Measurements from ENCODE around the gene PASK. TPM values are rescaled to one million over a fixed set of nuclear protein-coding genes. Genes with fewer than 3 reads are reported as not detected.

The PASK gene
- total RNA-seq, 1 donor from 2014 or later = 99.6 TPM

DNA sequence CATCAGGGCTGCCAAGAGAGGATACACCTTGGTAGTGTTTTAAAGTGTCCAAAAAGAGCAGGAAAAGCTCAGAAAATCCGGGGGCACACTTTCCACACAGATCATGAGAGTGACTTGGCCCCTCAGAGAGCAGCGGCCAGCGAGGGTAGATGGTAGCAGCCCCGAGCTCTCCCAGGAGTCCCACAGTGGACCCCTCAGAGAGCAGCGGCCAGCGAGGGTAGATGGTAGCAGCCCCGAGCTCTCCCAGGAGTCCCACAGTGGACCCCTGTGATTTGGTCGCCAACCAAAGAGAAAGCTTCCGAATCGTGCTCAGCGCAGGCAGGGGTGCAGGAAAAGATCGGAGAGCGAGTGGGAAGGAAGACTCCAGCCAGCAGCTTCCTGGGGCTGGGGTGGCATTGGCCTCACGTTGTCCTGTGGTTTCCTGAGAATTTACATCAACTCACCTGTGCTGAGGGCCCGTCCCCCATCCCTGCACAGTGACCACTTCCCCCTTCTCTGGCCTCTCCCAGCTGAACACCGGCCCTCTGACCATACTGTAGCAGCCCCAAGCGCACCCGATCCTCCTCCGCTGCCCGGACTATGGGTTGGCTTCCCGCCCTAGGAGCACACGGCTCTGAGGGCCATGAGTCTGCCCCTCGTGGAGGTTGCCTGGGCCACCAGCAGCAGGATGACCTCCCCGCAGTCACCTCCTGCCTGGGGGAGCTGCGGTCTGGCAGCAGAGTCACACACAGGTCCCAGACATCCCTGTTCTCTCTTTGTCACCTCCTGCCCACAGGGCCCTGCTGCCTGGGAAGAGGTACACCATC, 80.9 kb downstream of the PASK start:
- intact Hi-C loops (cut with micrococcal nuclease) = no loop called here

DNA sequence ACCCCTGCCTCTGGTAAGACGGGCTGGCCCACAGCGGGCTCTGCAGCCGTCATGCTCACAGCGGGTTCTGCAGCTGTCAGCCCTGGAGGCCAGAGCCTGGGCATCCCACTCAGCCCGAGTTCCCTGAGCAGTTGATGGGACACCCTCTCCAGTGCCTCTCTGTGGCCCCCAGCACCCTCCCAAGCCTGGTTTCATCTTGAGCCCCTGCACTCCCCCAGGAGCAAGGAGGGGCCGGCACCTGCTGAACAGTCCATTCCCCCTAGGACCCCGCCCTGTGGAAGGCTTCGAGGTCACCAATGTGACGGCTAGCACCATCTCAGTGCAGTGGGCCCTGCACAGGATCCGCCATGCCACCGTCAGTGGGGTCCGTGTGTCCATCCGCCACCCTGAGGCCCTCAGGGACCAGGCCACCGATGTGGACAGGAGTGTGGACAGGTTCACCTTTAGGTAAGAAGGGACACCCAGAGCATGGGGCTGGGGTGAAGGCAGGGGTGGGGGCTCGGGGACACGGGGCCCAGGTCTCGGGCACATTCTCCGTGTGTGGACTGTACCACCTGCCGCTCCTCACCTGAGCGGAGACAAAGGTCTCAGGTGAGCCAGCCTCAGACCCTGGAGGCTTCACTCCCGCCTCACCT, 81.7 kb downstream of the PASK start:
- intact Hi-C loops (cut with micrococcal nuclease) = no loop called here

DNA sequence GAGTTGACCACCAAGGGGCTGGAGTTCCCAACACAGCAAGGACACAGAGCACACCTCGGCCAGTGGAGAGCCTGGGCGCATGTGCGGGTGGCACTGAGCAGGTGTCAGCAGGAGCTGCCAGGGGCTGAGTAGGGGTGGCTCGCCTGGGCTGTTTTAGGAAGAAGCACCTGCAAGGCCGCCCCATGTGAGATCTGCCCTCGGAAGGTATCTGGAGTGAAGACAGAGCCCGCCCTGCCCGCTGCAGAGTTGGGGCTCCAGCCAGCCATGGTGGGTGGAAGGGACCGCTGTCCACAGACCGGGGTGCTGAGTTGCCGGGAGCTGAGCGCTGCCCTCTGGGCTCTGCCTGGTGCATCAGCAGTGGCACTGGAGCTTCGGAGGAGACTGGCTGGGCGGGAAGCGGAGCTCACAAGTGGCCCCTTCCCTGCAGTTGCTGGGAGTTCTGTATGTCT, 82.4 kb downstream of the PASK start:
- intact Hi-C loops (cut with micrococcal nuclease) = no loop called here

DNA sequence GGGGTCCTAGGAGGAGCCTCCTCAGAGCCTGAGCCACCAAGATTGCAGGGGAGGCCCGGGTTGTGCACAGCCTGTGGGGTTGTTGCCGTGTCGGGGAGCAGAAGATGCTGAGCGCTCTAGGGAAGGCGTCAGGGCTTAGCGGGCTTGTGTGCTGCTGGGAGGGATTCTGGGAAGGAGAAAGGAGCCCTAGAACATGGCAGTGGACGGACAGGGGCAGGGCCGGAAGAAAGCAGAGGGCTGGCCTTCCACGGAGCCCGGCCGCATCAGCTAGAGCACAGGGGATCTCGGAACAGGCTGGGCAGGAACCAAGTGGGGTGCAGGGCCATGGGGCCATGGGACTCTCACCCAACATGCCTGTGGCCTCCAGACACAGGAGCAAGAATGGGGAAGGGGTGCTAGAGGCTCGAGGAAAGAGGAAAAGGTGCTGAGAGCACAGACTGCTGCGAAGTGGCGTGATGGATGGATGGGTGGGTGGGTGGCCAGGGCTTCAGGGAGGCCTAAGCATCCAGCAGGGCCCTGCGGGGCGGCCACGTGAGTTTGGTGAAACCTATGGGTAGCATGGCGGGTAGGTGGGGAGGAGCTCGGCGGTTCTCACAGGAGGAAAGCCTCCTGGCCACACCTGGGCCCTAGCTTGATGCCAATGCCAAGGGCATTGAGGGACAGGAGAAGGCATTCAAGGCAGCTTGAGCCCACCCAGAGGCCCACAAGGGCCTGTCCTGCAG, 82.9 kb downstream of the PASK start:
- intact Hi-C loops (cut with micrococcal nuclease) = no loop called here

DNA sequence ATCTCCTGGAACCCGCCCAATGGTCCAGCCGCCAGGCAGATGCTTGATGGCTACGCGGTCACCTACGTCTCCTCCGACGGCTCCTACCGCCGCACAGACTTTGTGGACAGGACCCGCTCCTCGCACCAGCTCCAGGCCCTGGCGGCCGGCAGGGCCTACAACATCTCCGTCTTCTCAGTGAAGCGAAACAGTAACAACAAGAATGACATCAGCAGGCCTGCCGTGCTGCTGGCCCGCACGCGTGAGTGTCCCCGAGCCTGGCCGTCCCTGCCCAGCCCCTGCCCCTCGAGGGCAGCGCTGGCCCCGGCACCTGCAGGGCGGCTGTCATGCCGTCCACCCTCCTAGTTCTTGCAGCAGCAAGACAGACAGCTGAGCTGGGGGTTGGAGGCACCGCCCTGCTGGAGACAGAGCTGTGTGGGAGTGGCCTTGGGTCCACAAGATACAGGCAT, 83.9 kb downstream of the PASK start:
- intact Hi-C loops (cut with micrococcal nuclease) = no loop called here

DNA sequence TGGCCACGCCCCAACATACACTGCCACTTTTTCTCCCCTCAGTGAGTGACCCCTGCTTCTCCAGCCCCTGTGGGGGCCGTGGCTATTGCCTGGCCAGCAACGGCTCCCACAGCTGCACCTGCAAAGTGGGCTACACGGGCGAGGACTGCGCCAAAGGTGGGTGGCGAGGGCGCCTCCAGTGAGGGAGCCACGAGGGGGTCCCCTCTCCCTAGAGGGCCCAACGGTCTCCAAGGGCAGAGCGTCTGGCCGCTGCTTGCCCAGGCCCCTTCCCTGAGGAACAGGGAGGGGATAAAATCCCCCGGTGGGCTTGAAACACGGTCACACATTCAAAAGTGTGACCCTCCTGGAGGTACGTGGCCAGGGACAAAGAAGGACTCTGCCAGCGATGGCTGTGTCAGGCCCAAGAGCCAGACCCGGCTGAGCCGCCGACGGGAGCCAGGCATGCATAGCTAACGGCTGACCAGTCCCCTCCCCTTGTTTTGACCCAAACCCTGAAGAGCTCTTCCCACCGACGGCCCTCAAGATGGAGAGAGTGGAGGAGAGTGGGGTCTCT, 84.4 kb downstream of the PASK start:
- intact Hi-C loops (cut with micrococcal nuclease) = loop anchor here (1.0 kb wide), 1 partner anchor 29 kb away; no protein-coding TSS in a partner anchor

DNA sequence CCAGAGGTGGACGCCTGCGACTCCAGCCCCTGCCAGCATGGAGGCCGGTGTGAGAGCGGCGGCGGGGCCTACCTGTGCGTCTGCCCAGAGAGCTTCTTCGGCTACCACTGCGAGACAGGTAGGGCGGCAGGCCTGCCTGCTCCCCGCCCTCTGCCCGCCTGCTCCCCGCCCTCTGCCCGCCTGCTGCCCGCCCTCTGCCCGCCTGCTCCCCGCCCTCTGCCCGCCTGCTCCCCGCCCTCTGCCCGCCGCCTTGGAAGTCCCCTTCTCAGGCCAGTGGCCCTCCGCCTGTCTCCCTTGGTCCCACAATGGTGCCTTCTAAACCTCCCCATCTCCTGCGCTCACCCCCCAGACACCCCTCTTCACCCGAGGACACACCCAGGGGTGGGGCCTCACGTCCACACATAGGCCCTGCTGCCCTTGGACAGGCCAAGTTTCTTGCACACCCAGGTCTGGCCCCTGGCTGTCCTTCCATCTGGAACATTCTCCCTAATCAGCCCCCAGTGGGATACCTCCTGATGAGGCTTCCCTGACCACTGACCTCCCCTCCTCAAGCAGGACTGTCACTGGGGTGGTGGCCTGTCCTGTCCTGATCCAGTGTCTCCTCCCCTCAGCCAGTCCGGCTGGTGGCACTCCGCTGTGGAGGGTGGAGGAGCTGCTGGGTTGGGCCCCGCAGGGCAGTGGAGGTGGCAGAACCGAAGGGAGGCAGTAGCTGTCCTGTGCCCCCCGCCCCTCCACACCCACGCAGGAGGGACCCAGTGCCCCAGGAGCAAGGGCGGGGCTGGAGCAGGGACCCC, 85.1 kb downstream of the PASK start:
- intact Hi-C loops (cut with micrococcal nuclease) = loop anchor here (1.0 kb wide), 1 partner anchor 28 kb away; no protein-coding TSS in a partner anchor

DNA sequence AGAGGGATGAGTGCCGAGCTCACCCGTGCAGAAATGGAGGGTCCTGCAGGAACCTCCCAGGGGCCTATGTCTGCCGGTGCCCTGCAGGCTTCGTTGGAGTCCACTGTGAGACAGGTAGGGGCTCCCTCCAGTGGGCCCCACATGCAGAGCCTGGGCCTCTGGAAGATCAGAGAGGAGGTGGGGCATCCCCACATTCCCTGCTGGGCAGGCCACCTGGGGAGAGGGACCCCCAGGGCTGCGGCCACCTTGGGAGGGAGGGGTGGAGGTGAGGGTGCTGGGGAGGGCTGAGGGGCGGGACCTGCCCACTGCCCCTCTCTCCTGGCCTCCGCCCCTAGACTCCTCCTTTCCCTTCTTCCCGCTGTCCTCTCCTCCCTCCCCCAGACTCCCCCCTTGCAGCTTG, 85.7 kb downstream of the PASK start:
- intact Hi-C loops (cut with micrococcal nuclease) = no loop called here

DNA sequence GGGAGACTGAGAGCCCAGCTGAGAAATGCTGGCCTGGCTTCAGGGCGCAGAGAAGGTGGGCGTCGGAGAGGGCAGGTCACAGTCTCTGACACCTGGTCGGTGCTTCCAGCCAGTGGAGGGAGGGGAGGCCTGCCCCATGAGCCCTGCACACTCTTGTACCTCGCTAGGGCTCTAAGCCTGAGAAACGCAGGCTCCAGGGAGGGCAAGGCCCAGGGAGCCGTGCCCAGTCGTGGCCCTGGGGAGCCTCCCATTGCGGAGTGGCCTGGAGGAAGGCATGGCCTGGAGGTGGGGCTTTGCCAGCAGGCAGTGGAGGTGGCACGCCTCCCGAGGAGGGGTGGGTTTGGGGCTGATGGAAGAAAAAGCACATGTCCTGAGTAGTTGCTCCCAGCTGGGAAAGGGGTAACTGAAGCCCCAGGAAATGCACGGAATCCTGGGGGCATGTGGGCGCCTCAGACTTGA, 86.2 kb downstream of the PASK start:
- intact Hi-C loops (cut with micrococcal nuclease) = no loop called here

DNA sequence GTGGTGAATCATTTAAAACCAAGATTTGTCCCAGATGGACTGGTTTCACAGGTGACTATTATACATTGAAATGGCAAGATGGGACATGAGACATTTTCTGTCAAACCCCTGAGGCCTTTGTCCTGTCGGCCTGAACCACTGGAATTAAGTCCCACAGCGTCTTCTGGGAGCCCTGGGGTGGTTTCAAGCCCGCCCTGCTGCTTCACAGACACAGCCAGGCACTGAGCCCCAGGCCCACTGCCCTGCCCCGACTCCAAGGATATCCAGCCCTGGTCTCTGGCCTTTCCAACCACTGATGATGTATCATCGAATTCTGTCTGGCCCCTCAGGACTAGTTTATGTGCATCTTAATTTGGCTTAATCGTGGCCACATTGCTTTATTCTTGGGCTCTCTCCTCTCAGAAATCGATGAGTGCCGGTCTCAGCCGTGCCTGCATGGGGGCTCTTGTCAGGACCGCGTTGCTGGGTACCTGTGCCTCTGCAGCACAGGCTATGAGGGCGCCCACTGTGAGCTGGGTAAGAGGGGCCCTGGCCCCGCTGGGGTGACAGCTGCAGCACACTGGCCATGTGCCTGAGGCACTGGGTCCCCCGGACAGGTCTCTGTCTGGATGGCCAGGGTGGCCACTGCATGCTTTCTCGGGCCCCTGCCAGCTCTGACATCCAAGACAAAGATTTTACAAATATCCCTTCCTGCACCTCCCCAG, 86.7 kb downstream of the PASK start:
- intact Hi-C loops (cut with micrococcal nuclease) = no loop called here

DNA sequence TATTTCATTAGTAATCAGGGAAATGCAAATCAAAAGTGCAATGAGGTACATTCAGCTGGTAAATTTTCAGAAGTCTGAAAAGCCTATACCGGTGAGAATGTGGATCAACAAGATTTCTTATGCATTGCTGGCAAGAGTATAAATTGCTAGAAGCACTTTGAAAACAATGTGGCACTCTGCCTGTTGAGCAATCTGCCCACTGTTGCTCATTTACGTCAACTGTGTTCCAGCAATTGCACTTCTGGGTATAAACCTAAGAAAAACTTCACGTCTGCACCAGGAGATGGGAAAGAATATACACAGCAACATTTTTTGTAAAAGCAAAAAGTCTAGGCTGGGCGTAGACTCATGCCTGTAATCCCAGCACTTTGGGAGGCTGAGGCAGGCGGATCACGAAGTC, 88.0 kb downstream of the PASK start:
- intact Hi-C loops (cut with micrococcal nuclease) = no loop called here

Other genes with a start within 250 kb of the PASK start
- not detected in 2 replicates for gene CROCC2, start 243.1 kb downstream of the PASK start, total RNA-seq
- 21.0 and 22.3 TPM in 2 replicates for gene SNED1, start 150.9 kb downstream of the PASK start, total RNA-seq
- gene MTERF4, start 47.2 kb downstream of the PASK start, total RNA-seq = 45.6 and 50.2 TPM in 2 replicates
- gene PPP1R7, start 995 bp upstream of the PASK start, total RNA-seq = 113 and 116 TPM in 2 replicates
- gene ANO7, start 39.2 kb upstream of the PASK start, total RNA-seq = 0.46 and 0.61 TPM in 2 replicates
- 226 and 240 TPM in 2 replicates for gene HDLBP, start 166.2 kb upstream of the PASK start, total RNA-seq
- 217 and 223 TPM in 2 replicates for gene SEPTIN2, start 166.5 kb upstream of the PASK start, total RNA-seq
- gene FARP2, start 206.8 kb upstream of the PASK start, total RNA-seq = 20.5 and 21.5 TPM in 2 replicates